HepG2 (cell line): ENCODE measurements around the gene ST6GALNAC4. TPM values are rescaled to one million over a fixed set of nuclear protein-coding genes. Genes with fewer than 3 reads are reported as not detected.

Source experiments
- ATAC-seq: fragments of 200-7000 bp; cut with Tn5 transposase; 3 replicates; pipeline ENCODE4 v1.9.1; 2020; ENCODE audit warnings: mild to moderate bottlenecking, moderate library complexity
- BruUV-seq: library from RNA; stranded (reverse); fragments of 400-500 nt; replicated peaks from 2 replicates; lab custom pipeline; 2021; lab: Mats Ljungman, UMichigan
- CTCF ChIA-PET: fragments of 300-600 bp; formaldehyde crosslinking; extraction: SDS; loops from one replicate; lab custom pipeline; 2021; ENCODE audit warnings: low total read pairs, inconsistent platforms, low intra/inter-chr PET ratio; lab: Yijun Ruan, JAX
- POLR2A ChIA-PET: fragments of 350-600 bp; sonication (Branson Sonifier 250); formaldehyde crosslinking; loops from one replicate; lab custom pipeline; 2020; ENCODE audit warnings: antibody characterized with exemption, inconsistent platforms; lab: Yijun Ruan, JAX
- DNase-seq: peaks from one replicate; pipeline ENCODE4 v3.0.0-alpha.2; 2015; ENCODE audit warnings: low spot score
- FAIRE-seq: peaks from 3 replicates; lab custom pipeline; 2011; peaks lifted over from hg19 to GRCh38; lab: Jason Lieb, UNC
- H2AFZ ChIP-seq: one replicate; pipeline ENCODE4 v1.6.1; 2011; ENCODE audit warnings: low read length, inconsistent platforms
- H3K27ac ChIP-seq: fragments of 300-600 bp; 3 replicates; pipeline ENCODE4 v1.8.0; 2011; ENCODE audit warnings: mixed run types, mild to moderate bottlenecking, mixed read lengths, low read length, inconsistent platforms; ENCODE audit not compliant: insufficient read depth; ENCODE audit errors: extremely low read length
- H3K27me3 ChIP-seq, 2 experiments: fragments of 200-600 bp in 1 of 2; 2 replicates in 1 of 2; 3 replicates in 1 of 2; pipeline versions ENCODE4 v1.6.0 to v1.8.0; 2011; ENCODE audit warnings: low read length in 2 of 2, mild to moderate bottlenecking in 2 of 2, moderate library complexity in 2 of 2, inconsistent platforms in 1 of 2; ENCODE audit not compliant: insufficient read depth in 2 of 2, control insufficient read depth in 1 of 2
- H3K36me3 ChIP-seq, 2 experiments: fragments of 200-600 bp in 1 of 2; replicated peaks in 1 of 2; 2 replicates in 1 of 2; 3 replicates in 1 of 2; pipeline versions ENCODE4 v1.5.1 to v1.8.0; 2011; ENCODE audit warnings: low read length in 2 of 2, inconsistent platforms in 1 of 2; ENCODE audit not compliant: insufficient read depth in 2 of 2, control insufficient read depth in 1 of 2
- H3K4me1 ChIP-seq: 2 replicates; pipeline ENCODE4 v1.5.1; 2012; ENCODE audit warnings: low read length, inconsistent platforms; ENCODE audit not compliant: insufficient read depth
- H3K4me2 ChIP-seq: 2 replicates; pipeline ENCODE4 v1.6.0; 2011; ENCODE audit warnings: low read depth, low read length, inconsistent platforms
- H3K4me3 ChIP-seq, 3 experiments: fragments of 200-600 bp in 1 of 3; sonication (generic), shearing (Covaris generic) in 1 of 3; replicated peaks in 1 of 3; 2 replicates each; pipeline ENCODE4 v1.5.1; 2011 to 2016; ENCODE audit warnings: low read length in 3 of 3, inconsistent platforms in 2 of 3, low read depth in 2 of 3, mild to moderate bottlenecking in 2 of 3, control low read depth in 1 of 3, mixed read lengths in 1 of 3; ENCODE audit not compliant: insufficient read depth in 1 of 3
- H3K79me2 ChIP-seq: one replicate; pipeline ENCODE4 v1.6.1; 2011; ENCODE audit warnings: low read length, inconsistent platforms; ENCODE audit not compliant: insufficient read depth
- H3K9ac ChIP-seq: 2 replicates; pipeline ENCODE4 v1.6.0; 2011; ENCODE audit warnings: mild to moderate bottlenecking, low read depth, low read length, inconsistent platforms; ENCODE audit not compliant: insufficient read depth
- H3K9me3 ChIP-seq: 2 replicates; pipeline ENCODE4 v1.5.1; 2012; ENCODE audit warnings: mild to moderate bottlenecking, low read length
- H4K20me1 ChIP-seq: 2 replicates; pipeline ENCODE4 v1.6.0; 2011; ENCODE audit warnings: inconsistent platforms, mild to moderate bottlenecking, low read length, moderate library complexity; ENCODE audit not compliant: insufficient read depth
- POLR2A ChIP-seq, 2 experiments: IDR thresholded peaks; 2 replicates each; pipeline ENCODE4 v1.6.1; 2011; ENCODE audit warnings: low read depth in 2 of 2, low read length in 2 of 2, mild to moderate bottlenecking in 1 of 2, moderate library complexity in 1 of 2; ENCODE audit not compliant: insufficient read depth in 1 of 2
- STAG1 ChIP-seq: sonication (generic); formaldehyde crosslinking; IDR thresholded peaks from 2 replicates; pipeline ENCODE4 v1.4.0; 2020; ENCODE audit warnings: missing genetic modification reagents
- WGBS: methylation state at CpG from one replicate; pipeline ENCODE4 v1.1.6; 2017; ENCODE audit warnings: low lambda C conversion rate; 5-methylcytosine and 5-hydroxymethylcytosine counted together
- in situ Hi-C: cut with HindIII; loops from 2 replicates; pipeline ENCODE4 v1.10.0; 2017; ENCODE audit warnings: low pct_unique_long_range_greater_than_20kb; ENCODE audit not compliant: extremely low pct_ligation_motif_present
- intact Hi-C: fragments of 100-400 bp; cut with micrococcal nuclease; formaldehyde crosslinking; loops from one replicate; pipeline ENCODE4 v1.10.0; 2022; ENCODE audit not compliant: unreplicated experiment
- polyA plus RNA-seq, 8 experiments: library from polyadenylated mRNA; depleted of rRNA in 3 of 8; stranded (reverse) in 7 of 8; unstranded in 1 of 8; fragments of >200 nt; fragmentation: Illumina TruSeq in 4 of 8; extraction: Trizol in 4 of 8; gene quantifications; 2 replicates each; pipeline versions ENCODE4 v1.2.1 to v1.2.3, GENCODE V29; 2011 to 2016; ENCODE audit warnings: low read depth in 4 of 8, missing spikeins in 1 of 8, mixed read lengths in 1 of 8; ENCODE audit not compliant: insufficient read depth in 1 of 8
- total RNA-seq, 5 experiments: library from RNA; depleted of rRNA; stranded (reverse); fragments of >200 nt; fragmentation: Illumina TruSeq; extraction: Trizol; gene quantifications; 2 replicates each; pipeline ENCODE4 v1.2.3, GENCODE V29; 2016; ENCODE audit warnings: low read depth in 1 of 5
- TF ChIP-seq, protein P1 (sequence below): sonication (generic); formaldehyde crosslinking; IDR thresholded peaks from 2 replicates; pipeline ENCODE4 v1.8.0; 2022; ENCODE audit warnings: mild to moderate bottlenecking, missing genetic modification reagents; ENCODE audit not compliant: insufficient replicate concordance

The ST6GALNAC4 gene
- total and polyA plus RNA-seq, 2 of the 13 experiments (the other 11 are each of a cell fraction or from before 2014, with no cell fraction given) = 18.8 to 27.7 TPM

DNA sequence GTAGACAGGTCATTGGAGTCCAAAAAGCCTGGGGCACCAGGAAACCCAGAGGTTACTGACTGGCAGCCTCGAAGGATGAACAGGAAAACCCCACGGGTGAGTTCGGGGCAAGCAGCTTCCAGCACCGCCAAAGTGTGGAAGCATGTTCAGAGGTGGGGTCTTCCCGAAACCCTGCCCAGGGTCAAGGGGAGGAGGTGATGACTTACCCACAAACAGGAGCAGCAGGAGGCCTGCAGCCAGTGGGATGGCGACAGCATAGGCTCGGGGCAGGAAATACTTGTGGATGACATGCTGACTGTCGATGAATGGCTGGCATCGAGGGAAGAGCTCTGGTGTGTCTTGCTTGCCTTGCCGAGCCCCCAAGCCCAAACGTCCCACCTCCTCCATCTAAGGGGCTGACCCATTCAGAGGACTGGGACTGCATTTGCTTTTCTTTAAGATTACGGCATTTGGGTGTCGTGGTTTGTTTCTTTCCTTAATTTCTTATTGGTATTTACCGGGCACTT is 19.6 kb upstream of the ST6GALNAC4 start:
- H3K9me3 ChIP-seq = no peaks in the 10 kb centered on the region
- TF ChIP-seq POLR2A (IDR thresholded peaks at IDR 0.05; ENCODE audit: insufficient read depth in 1 of 2, low read depth in 2 of 2, low read length in 2 of 2) = peak in 1 of 2 experiments; percentile 36; a peak in 1 of 4 replicates
- no peak for TF ChIP-seq STAG1 (CRISPR knock-in tag)
- TF ChIP-seq, all 625 proteins: peak for 1
- intact Hi-C loops = no loop called here
- no peaks in the 10 kb centered on the region; a peak in 1 of 5 replicates for H3K27me3 ChIP-seq
- peak overlapping the region; percentile 86 to 96 (median 89) for H3K4me3 ChIP-seq
- H3K4me2 ChIP-seq = peak overlapping the region; percentile 99
- H3K4me1 ChIP-seq = peaks cover 35% of the 10 kb centered on the region
- H3K27ac ChIP-seq = no peak overlapping the region
- in situ Hi-C loops = loop anchor here (5.0 kb wide), 1 partner anchor 101 kb away; no protein-coding TSS in a partner anchor
- H3K79me2 ChIP-seq = peaks cover 22% of the 10 kb centered on the region
- H3K9ac ChIP-seq = peak overlapping the region; percentile 84; the same call in 1 of the 2 replicates
- WGBS = 77% methylated on average over 12 of the region's 14 CpGs
- ChIA-PET POLR2A (interaction anchor here (1.4 kb wide), 1 partner anchor 99 kb away, joined by 3 read pairs; no protein-coding TSS in a partner anchor), CTCF (no interaction called here)
- ATAC-seq = no peak
- no peaks in the 10 kb centered on the region for H4K20me1 ChIP-seq
- BruUV-seq = no TSS peak
- FAIRE-seq = no peak
- DNase-seq = no peak
- peaks cover 0 to 2% of the 10 kb centered on the region in 2 experiments; a peak in 2 of 5 replicates for H3K36me3 ChIP-seq
- no peak overlapping the region for H2AFZ ChIP-seq

DNA sequence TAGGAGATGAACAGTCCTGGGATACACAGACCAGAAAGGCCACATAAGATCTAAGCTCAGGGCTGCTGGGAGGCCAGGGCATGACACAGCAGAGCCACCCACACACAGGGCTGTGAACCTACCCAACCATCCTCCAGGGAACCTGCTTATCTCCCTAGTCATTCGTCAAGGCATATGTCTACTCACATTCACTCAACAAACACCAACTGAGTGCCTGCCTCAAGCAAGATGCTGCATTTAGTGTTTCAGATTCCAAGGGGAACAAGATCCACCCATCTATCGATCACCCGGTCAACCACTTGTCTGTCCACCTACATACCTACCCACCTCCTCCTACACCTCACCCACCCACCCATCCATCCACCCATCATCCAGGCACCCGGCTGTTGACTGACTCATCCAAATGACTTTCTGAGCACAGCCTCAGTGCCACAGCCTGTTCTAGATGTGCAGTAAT is 19.0 kb upstream of the ST6GALNAC4 start:
- Histone ChIP-seq H3K9ac (no peak overlapping the region), H3K4me2 (peak overlapping the region; percentile 99), H3K79me2 (peaks cover 22% of the 10 kb centered on the region), H3K36me3 (peaks cover 0 to 2% of the 10 kb centered on the region in 2 experiments; a peak in 2 of 5 replicates), H3K27ac (no peak overlapping the region)
- DNase-seq = no peak
- BruUV-seq = no TSS peak
- in situ Hi-C loops = loop anchor here (5.0 kb wide), 1 partner anchor 102 kb away; no protein-coding TSS in a partner anchor
- WGBS = 68% methylated on average over 4 of the region's 4 CpGs
- FAIRE-seq = no peak
- TF ChIP-seq POLR2A (IDR thresholded peaks at IDR 0.05; ENCODE audit: insufficient read depth in 1 of 2, low read depth in 2 of 2, low read length in 2 of 2) = peak in 1 of 2 experiments; percentile 12; a peak in 1 of 4 replicates
- TF ChIP-seq, protein P1, sequence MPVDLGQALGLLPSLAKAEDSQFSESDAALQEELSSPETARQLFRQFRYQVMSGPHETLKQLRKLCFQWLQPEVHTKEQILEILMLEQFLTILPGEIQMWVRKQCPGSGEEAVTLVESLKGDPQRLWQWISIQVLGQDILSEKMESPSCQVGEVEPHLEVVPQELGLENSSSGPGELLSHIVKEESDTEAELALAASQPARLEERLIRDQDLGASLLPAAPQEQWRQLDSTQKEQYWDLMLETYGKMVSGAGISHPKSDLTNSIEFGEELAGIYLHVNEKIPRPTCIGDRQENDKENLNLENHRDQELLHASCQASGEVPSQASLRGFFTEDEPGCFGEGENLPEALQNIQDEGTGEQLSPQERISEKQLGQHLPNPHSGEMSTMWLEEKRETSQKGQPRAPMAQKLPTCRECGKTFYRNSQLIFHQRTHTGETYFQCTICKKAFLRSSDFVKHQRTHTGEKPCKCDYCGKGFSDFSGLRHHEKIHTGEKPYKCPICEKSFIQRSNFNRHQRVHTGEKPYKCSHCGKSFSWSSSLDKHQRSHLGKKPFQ (CRISPR knock-in tag) = no peak
- TF ChIP-seq, all 625 proteins: peak for 1
- H4K20me1 ChIP-seq = no peaks in the 10 kb centered on the region
- peaks cover 41% of the 10 kb centered on the region for H3K4me1 ChIP-seq
- no peak for ATAC-seq
- peak overlapping the region in 1 of 3 experiments; percentile 96; a peak in 1 of 6 replicates for H3K4me3 ChIP-seq
- H3K27me3 ChIP-seq = no peaks in the 10 kb centered on the region; a peak in 1 of 5 replicates
- intact Hi-C loops = no loop called here
- ChIA-PET CTCF (no interaction called here), POLR2A (no interaction called here)
- no peak overlapping the region for H2AFZ ChIP-seq
- no peaks in the 10 kb centered on the region for H3K9me3 ChIP-seq
